ENCODE measurements around the gene MYLK. TPM values are rescaled to one million over a fixed set of nuclear protein-coding genes. Genes with fewer than 3 reads are reported as not detected.

The MYLK gene, protein sequence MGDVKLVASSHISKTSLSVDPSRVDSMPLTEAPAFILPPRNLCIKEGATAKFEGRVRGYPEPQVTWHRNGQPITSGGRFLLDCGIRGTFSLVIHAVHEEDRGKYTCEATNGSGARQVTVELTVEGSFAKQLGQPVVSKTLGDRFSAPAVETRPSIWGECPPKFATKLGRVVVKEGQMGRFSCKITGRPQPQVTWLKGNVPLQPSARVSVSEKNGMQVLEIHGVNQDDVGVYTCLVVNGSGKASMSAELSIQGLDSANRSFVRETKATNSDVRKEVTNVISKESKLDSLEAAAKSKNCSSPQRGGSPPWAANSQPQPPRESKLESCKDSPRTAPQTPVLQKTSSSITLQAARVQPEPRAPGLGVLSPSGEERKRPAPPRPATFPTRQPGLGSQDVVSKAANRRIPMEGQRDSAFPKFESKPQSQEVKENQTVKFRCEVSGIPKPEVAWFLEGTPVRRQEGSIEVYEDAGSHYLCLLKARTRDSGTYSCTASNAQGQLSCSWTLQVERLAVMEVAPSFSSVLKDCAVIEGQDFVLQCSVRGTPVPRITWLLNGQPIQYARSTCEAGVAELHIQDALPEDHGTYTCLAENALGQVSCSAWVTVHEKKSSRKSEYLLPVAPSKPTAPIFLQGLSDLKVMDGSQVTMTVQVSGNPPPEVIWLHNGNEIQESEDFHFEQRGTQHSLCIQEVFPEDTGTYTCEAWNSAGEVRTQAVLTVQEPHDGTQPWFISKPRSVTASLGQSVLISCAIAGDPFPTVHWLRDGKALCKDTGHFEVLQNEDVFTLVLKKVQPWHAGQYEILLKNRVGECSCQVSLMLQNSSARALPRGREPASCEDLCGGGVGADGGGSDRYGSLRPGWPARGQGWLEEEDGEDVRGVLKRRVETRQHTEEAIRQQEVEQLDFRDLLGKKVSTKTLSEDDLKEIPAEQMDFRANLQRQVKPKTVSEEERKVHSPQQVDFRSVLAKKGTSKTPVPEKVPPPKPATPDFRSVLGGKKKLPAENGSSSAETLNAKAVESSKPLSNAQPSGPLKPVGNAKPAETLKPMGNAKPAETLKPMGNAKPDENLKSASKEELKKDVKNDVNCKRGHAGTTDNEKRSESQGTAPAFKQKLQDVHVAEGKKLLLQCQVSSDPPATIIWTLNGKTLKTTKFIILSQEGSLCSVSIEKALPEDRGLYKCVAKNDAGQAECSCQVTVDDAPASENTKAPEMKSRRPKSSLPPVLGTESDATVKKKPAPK (N-terminal part only)
- polyA plus RNA-seq (5.8 to 31.9 TPM (median 7.8 TPM) in 3 replicates), polyA minus RNA-seq (7.1 to 19.9 TPM (median 12.3 TPM) in 3 replicates)
- 7.9 TPM for polyA plus RNA-seq (2011; ENCODE audit: low read depth)
- polyA plus RNA-seq (2011; cell fraction: cytosol; rRNA removed) = 24.7 and 26.9 TPM in 2 replicates
- 15.0 and 18.8 TPM in 2 replicates for polyA plus RNA-seq (2011; cell fraction: nucleus; rRNA removed)
- 4.5 and 9.8 TPM in 2 replicates for polyA plus RNA-seq (2012; ENCODE audit: low replicate concordance)
- polyA minus RNA-seq (2011; cell fraction: cytosol; rRNA and poly(A)+ RNA removed) = 18.0 TPM
- 4.4 and 15.0 TPM in 2 replicates for polyA minus RNA-seq (2011; cell fraction: nucleus; rRNA and poly(A)+ RNA removed)

GRCh38 chr3:123884203-123884831 lies at the start of gene MYLK:
Gene MYLK (minus strand): TSS chr3:123884332. CDS start chr3:123793841, 90,491 bp downstream.
- H3K4me1 ChIP-seq (ENCODE audit: control insufficient read depth, extremely low read depth, insufficient read depth, low read length) = no peaks in the 10 kb centered on the region
- no peak for FAIRE-seq
- no peaks in the 10 kb centered on the region for H4K20me1 ChIP-seq (ENCODE audit: control insufficient read depth, extremely low read depth, insufficient read depth, low read length)
- H3K79me2 ChIP-seq (ENCODE audit: control insufficient read depth, insufficient read depth, low read length) = no peaks in the 10 kb centered on the region
- no peaks in the 10 kb centered on the region for H3K9me1 ChIP-seq (ENCODE audit: control insufficient read depth, extremely low read depth, insufficient read depth, low read length)
- H3K9ac ChIP-seq (ENCODE audit: control insufficient read depth, extremely low read depth, insufficient read depth, low read length) = no peak within 1 kb of the TSS
- H3K27ac ChIP-seq (ENCODE audit: control insufficient read depth, insufficient read depth, low read length) = no peak within 1 kb of the TSS
- H3K4me3 ChIP-seq (ENCODE audit: control insufficient read depth in 2 of 3, extremely low read depth in 1 of 3, insufficient read depth in 2 of 3, low read depth in 1 of 3, low read length in 3 of 3) = peak within 1 kb of the TSS; percentile 34 to 65 (median 50)
- dilution Hi-C loops (cut with MboI; ENCODE audit: extremely low pct_ligation_motif_present, low sequenced_read_pairs) = no loop called here
- no peaks in the 10 kb centered on the region for H3K9me3 ChIP-seq (ENCODE audit: control insufficient read depth, low read depth, low read length)
- H2AFZ ChIP-seq (ENCODE audit: control insufficient read depth, low read length) = peak within 1 kb of the TSS; percentile 76
- no peak for TF ChIP-seq EZH2 (IDR thresholded peaks at IDR 0.05; ENCODE audit: low read length)
- peak within 1 kb of the TSS; percentile 79 for H3K4me2 ChIP-seq (ENCODE audit: control insufficient read depth, extremely low read depth, insufficient read depth, low read depth, low read length)
- peak; percentile 17 for DNase-seq (ENCODE audit: low read depth, low spot score)
- H3K36me3 ChIP-seq (ENCODE audit: control insufficient read depth in 2 of 2, extremely low read depth in 1 of 2, insufficient read depth in 2 of 2, low read length in 2 of 2) = no peaks in the 10 kb centered on the region
- peaks cover 14% of the 10 kb centered on the region for H3K27me3 ChIP-seq (ENCODE audit: control insufficient read depth, extremely low read depth, insufficient read depth, low read length)

GRCh38 chr3:123930445-123930844 lies 46.3 kb upstream of the MYLK start:
- Histone ChIP-seq H2AFZ (ENCODE audit: control insufficient read depth, low read length) (no peak overlapping the region), H3K9me3 (ENCODE audit: control insufficient read depth, low read depth, low read length) (no peaks in the 10 kb centered on the region), H3K9ac (ENCODE audit: control insufficient read depth, extremely low read depth, insufficient read depth, low read length) (no peak overlapping the region), H4K20me1 (ENCODE audit: control insufficient read depth, extremely low read depth, insufficient read depth, low read length) (no peaks in the 10 kb centered on the region), H3K27me3 (ENCODE audit: control insufficient read depth, extremely low read depth, insufficient read depth, low read length) (no peaks in the 10 kb centered on the region), H3K9me1 (ENCODE audit: control insufficient read depth, extremely low read depth, insufficient read depth, low read length) (no peaks in the 10 kb centered on the region), H3K4me2 (ENCODE audit: control insufficient read depth, extremely low read depth, insufficient read depth, low read depth, low read length) (no peak overlapping the region), H3K27ac (ENCODE audit: control insufficient read depth, insufficient read depth, low read length) (no peak overlapping the region), H3K79me2 (ENCODE audit: control insufficient read depth, insufficient read depth, low read length) (no peaks in the 10 kb centered on the region), H3K4me1 (ENCODE audit: control insufficient read depth, extremely low read depth, insufficient read depth, low read length) (no peaks in the 10 kb centered on the region), H3K36me3 (ENCODE audit: control insufficient read depth in 2 of 2, extremely low read depth in 1 of 2, insufficient read depth in 2 of 2, low read length in 2 of 2) (peaks cover 0 to 4% of the 10 kb centered on the region in 2 experiments), H3K4me3 (ENCODE audit: control insufficient read depth in 2 of 3, extremely low read depth in 1 of 3, insufficient read depth in 2 of 3, low read depth in 1 of 3, low read length in 3 of 3) (no peak overlapping the region)
- FAIRE-seq = no peak
- DNase-seq (ENCODE audit: low read depth, low spot score) = no peak
- dilution Hi-C loops (cut with MboI; ENCODE audit: extremely low pct_ligation_motif_present, low sequenced_read_pairs) = no loop called here
- TF ChIP-seq EZH2 (IDR thresholded peaks at IDR 0.05; ENCODE audit: low read length) (no peak), CTCF (optimal IDR thresholded peaks at IDR 0.05 in 1 of 3, IDR thresholded peaks at IDR 0.05 in 1 of 3, conservative IDR thresholded peaks at IDR 0.05 in 1 of 3; ENCODE audit: extremely low read depth in 1 of 3, insufficient read depth in 2 of 3, low read length in 3 of 3) (no peak)

All from keratinocyte (primary cell).